Glutamatergic neuron (in vitro differentiated cells): ENCODE data around the gene CLEC2L. TPM values are rescaled to one million over a fixed set of nuclear protein-coding genes. Genes with fewer than 3 reads are reported as not detected.

Source experiments
- DNase-seq: peaks from one replicate; pipeline ENCODE4 v3.0.0; 2022
- H3K27ac Mint-ChIP-seq: one replicate; pipeline ENCODE4 v1.8.0; 2020; ENCODE audit warnings: mild to moderate bottlenecking, mixed read lengths, inconsistent platforms; ENCODE audit not compliant: unreplicated experiment
- H3K27me3 Mint-ChIP-seq: one replicate; pipeline ENCODE4 v1.8.0; 2020; ENCODE audit warnings: mild to moderate bottlenecking, moderate library complexity, mixed read lengths, inconsistent platforms; ENCODE audit not compliant: unreplicated experiment
- H3K36me3 Mint-ChIP-seq: one replicate; pipeline ENCODE4 v1.8.0; 2020; ENCODE audit warnings: mild to moderate bottlenecking, mixed read lengths, inconsistent platforms; ENCODE audit not compliant: unreplicated experiment
- H3K4me1 Mint-ChIP-seq: one replicate; pipeline ENCODE4 v1.8.0; 2020; ENCODE audit warnings: mild to moderate bottlenecking, low read depth, mixed read lengths, inconsistent platforms; ENCODE audit not compliant: unreplicated experiment
- H3K4me3 Mint-ChIP-seq: one replicate; pipeline ENCODE4 v1.8.0; 2020; ENCODE audit warnings: mild to moderate bottlenecking, mixed read lengths, inconsistent platforms; ENCODE audit not compliant: unreplicated experiment
- H3K9me3 Mint-ChIP-seq: one replicate; pipeline ENCODE4 v1.8.0; 2020; ENCODE audit warnings: mild to moderate bottlenecking, moderate library complexity, mixed read lengths, inconsistent platforms; ENCODE audit not compliant: unreplicated experiment
- CTCF ChIP-seq: fragments of 200-600 bp; sonication (generic); IDR thresholded peaks from one replicate; pipeline ENCODE4 v1.5.0; 2021; ENCODE audit not compliant: partially characterized antibody, unreplicated experiment
- total RNA-seq: library from RNA; stranded (reverse); fragmentation: NEBNext Ultra II Directional; extraction: Animal tissue kit (Norgen Biotek cat#: 25700); gene quantifications from one replicate; pipeline ENCODE4 v1.2.1, GENCODE V29; 2021; ENCODE audit not compliant: unreplicated experiment

Gene CLEC2L
- total RNA-seq, 1 donor from 2014 or later, result 3.1 TPM

GRCh38 chr7:139541600-139542307 lies 18.3 kb downstream of the CLEC2L start:
- Mint-ChIP-seq H3K27ac (no peak overlapping the region), H3K27me3 (peaks cover 3% of the 10 kb centered on the region), H3K9me3 (peaks cover 3% of the 10 kb centered on the region), H3K4me3 (no peak overlapping the region), H3K4me1 (no peaks in the 10 kb centered on the region), H3K36me3 (no peaks in the 10 kb centered on the region)
- no peak for DNase-seq
- TF ChIP-seq CTCF, result no peak

- Mint-ChIP-seq H3K4me1 (no peaks in the 10 kb centered on the region), H3K4me3 (no peak overlapping the region), H3K27me3 (peaks cover 3% of the 10 kb centered on the region), H3K9me3 (peaks cover 3% of the 10 kb centered on the region), H3K36me3 (no peaks in the 10 kb centered on the region), H3K27ac (no peak overlapping the region)
- no peak for TF ChIP-seq CTCF
- DNase-seq, result no peak
These were observed 19.0 kb downstream of the CLEC2L start for GRCh38 chr7:139542308-139543151.

GRCh38 chr7:139543801-139544603 lies 20.5 kb downstream of the CLEC2L start:
- TF ChIP-seq CTCF, result no peak
- Mint-ChIP-seq H3K9me3 (peaks cover 3% of the 10 kb centered on the region), H3K36me3 (no peaks in the 10 kb centered on the region), H3K27me3 (peaks cover 3% of the 10 kb centered on the region), H3K27ac (no peak overlapping the region), H3K4me1 (no peaks in the 10 kb centered on the region), H3K4me3 (no peak overlapping the region)
- no peak for DNase-seq

- DNase-seq, result no peak
- no peaks in the 10 kb centered on the region for H3K36me3 Mint-ChIP-seq
- H3K9me3 Mint-ChIP-seq, result peaks cover 3% of the 10 kb centered on the region
- TF ChIP-seq CTCF, result no peak
- H3K4me1 Mint-ChIP-seq, result no peaks in the 10 kb centered on the region
- no peak overlapping the region for H3K4me3 Mint-ChIP-seq
- peaks cover 3% of the 10 kb centered on the region for H3K27me3 Mint-ChIP-seq
- no peak overlapping the region for H3K27ac Mint-ChIP-seq
These were observed 21.2 kb downstream of the CLEC2L start for GRCh38 chr7:139544645-139545044.
